ENCODE data around the gene ACTN2. TPM values are rescaled to one million over a fixed set of nuclear protein-coding genes. Genes with fewer than 3 reads are reported as not detected.
"Not testable (repeated sequence)": the region's sequence is repeated elsewhere in the genome, so short reads cannot be mapped to it uniquely, and the experiment has no call there.

Gene ACTN2
- total RNA-seq = 0.13 TPM in 1 of 2 replicates, not detected in the other

DNA sequence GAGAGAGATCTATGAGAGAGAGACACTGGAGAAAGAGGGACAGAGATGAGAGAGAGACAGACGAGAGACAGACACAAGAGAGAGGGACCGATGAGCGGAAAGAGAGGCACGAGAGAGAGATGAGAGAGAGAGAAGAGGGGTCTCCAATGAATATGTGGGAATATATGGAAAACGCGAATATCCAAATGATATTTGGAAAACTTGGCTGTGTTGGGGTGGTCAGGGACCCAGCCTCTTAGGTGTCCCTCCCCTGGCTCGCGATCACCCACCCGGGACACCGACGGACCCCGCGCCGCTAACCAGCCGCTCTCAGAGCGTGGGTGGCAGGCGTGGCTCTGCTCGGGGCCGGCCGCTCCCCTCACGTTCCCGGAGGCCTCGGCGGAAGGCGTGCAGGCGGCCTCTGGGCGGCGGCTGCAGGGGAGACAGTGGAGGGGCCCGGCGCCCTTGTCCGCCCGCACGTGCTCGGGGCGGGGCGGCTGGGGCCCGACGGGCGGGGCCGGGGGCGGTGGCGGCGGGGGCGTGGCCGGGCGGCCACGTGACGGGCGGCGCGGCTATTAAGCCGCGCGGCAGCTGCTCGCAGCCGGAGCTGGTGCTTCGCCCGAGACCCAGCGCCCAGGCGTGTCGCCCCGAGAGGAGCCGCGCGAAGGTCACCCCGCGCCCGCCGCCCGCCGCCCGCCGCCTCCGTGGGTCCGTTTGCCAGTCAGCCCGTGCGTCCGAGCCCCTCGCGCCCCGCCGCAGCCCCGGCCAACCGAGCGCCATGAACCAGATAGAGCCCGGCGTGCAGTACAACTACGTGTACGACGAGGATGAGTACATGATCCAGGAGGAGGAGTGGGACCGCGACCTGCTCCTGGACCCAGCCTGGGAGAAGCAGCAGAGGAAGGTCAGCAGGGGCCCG, at the start of gene ACTN2:
Gene ACTN2, plus strand, starts transcription at position 583 of the 898 bp plus-strand sequence. Its CDS starts 175 bp downstream, at position 758.
- DNase-seq (ENCODE audit: low read depth in 2 of 2) = peak in 1 of 2 donors; percentile 35

DNA sequence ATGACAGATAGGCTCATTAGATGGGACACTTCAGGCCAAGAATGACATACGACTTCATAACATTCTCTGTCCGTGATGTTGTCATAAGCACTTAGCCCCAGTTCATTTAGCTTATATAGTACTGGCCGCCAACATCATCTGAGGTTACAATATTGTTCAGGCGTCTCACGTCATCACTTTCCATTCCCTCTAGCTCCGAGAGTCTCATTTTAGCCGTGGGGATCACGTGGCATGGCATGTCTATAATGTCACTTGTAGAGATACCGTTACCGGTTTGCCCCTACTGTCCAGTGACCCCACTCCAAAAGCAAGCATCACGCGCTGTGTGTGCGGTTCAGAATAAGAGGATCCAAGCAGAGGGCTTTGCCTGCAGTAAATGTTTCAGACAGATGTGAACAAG, 47.4 kb upstream of the ACTN2 start:
- no peak for DNase-seq (ENCODE audit: low read depth in 2 of 2)

DNA sequence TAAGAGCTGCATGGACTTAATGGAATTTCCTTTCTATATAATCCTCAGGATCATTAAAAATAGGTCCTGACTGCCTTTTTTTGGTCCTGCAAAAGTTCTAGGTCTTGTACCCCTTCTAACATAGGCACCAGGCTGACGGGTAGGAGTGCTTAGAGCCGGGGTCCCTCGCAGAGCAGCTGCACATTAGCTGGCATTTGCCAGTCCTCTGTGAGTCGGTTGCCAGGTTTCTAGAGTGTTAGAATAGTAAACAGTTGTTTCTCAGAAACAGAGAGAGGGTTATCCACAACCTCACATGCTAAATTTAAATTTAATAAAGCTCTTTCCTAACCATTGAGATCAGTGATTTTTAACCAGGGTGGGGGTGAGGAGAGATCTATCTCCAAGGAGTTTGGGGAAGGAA, 46.6 kb upstream of the ACTN2 start:
- DNase-seq (ENCODE audit: low read depth in 2 of 2) = no peak

DNA sequence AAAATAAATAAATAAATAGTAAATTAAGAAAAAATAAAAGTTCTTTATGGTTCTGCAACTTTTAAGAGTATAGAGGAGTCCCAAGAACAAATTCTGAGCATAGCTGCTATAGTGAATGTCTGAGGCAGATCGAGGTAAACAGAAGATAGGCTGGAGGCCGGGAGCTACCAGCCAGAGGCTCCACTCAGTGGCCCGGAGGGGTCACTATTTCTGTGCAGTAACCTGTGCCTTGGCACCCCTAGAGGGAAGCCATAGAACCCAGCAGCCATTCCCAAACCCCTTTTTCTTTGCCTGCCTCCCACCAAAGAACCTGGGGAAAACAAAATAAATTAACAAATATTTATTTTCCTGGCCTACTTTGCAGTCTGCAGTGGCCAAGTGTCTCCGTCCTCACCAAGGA, 43.5 kb upstream of the ACTN2 start:
- DNase-seq (ENCODE audit: low read depth in 2 of 2) = no peak

DNA sequence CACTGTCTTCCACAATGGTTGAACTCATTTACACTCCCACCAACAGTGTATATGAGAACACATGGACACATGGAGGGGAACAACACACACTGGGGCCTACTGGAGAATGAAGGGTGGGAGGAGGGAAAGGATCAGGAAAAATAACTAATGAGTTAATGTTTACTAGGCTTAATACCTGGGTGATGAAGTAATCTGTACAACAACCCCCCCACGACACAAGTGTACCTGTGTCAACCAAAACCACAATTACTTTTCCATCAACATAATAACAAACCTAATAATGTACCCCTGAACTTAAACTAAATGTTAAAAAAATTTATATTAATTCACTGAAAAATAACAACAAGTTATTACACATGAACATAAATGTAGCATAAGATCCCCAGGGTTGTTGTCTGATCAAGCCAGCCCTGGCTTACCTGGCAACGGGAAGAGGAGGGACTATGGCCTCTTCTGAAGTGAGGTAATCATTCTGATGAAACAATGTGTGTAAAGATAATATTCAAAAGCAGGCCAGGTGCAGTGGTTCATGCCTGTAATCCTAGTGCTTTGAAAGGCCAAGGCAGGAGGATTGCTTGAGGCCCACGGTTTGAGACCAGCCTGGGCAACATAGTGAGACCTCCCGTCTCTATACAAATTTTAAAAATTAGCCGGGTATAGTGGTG, 41.2 kb upstream of the ACTN2 start:
- no peak for DNase-seq (ENCODE audit: low read depth in 2 of 2)

DNA sequence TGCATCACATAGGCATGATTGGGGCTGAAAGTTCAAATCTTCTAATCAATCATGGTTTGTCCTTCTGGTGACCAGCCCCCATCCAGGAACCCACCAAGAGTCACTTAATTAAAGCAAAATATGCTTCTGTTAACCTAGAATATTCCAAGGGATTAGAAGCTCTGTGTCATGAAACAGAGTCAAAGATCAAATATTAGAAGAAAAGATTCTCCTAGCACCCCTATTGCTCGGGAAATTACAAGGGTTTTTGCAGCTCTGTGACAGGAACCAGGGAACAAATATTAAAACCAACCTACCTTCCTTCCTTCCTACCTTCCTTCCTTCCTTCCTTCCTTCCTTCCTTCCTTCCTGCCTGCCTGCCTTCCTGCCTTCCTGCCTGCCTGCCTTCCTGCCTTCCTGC, 31.8 kb upstream of the ACTN2 start:
- DNase-seq (ENCODE audit: low read depth in 2 of 2) = no peak

DNA sequence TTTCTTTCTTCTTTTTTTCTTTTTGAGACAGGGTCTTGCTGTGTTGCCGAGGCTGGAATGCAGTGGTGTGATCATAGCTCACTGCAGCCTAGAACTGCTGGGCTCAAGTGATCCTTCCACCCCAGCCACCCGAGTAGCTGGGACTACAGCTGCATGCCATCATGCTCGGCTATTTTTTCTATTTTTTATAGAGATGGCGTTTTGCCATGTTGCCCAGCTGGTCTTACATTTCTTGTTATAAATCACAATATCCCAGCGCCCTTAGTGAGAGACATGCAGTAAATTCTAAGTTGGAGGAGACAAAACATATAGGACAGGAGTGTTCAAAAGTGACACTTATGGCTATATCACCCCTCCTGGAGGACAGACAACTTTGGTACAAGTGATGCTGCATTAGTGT, 31.3 kb upstream of the ACTN2 start:
- no peak for DNase-seq (ENCODE audit: low read depth in 2 of 2)

DNA sequence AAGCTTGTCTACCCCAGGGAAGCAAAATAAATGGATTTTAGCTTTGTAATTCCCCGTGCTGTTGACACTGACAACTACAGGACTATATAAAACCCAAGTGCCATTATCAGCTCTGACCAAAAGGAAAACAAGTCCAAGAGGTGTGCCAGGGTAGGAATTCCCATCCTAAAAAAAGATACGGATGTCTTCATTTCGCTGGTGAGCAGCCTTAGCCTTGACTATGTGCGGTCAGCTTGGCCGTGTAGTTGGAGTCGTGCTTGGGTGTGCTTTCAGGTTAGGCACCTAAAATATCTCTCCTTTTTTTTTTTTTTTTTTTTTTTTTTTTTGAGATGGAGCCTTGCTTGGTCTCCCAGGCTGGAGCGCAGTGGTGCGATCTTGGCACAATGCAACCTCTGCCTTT, 28.9 kb upstream of the ACTN2 start:
- DNase-seq (ENCODE audit: low read depth in 2 of 2) = no peak

DNA sequence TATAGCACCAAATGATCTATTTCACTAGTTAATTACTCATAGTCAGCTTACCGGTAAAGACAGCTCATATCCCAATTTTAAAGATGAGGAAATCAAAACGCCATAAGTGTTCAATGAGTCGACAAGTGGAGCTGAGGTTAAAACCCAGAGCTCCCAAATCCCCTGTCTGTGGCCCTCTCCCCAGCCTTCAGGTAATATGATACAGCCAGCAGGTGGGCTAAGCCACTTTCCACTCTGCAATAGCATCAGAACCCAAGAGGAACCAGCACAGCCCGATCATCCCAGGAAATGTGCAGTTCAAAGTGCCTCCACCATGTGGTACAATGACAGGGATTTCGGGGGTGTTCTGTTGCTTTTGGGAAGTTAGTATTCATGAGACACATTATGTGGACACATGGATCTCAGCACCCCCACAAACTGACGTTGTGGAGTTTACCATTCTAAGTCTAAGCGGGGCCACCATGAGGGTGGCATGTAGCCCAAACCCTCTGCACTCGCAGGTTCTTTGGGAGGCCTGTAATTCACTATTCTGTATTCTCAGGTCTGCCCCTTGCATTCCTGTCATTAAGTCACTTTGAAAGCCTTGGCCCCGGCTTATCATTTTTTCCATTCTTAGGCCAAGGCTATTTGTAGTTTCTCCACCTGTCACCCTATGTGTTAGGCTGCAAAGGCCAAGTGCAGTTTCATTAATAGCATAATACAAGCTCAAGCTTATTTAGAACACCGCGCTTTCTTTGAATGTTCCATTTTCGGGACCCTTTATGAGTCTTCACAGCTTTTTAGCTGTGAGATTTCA, 26.3 kb upstream of the ACTN2 start:
- DNase-seq (ENCODE audit: low read depth in 2 of 2) = no peak

DNA sequence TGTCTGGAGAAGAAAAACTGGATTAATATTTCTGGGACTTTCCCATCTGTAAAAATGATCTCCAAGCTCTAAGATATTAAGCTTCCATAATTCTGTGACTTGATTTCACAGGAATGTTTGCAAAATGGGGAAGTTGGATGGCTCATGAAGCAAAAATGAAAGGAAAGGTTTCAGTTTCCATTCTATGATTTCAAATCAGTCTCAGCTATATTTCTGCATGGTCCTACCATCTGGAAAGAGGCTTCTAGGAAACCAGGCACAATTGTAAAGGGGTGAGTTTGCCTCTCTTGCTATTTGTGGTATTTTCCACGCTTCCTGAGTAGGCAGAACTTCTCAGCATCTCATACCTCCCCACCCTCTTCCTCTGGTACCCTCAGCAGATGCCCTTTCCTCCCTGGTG, 22.4 kb upstream of the ACTN2 start:
- no peak for DNase-seq (ENCODE audit: low read depth in 2 of 2)

DNA sequence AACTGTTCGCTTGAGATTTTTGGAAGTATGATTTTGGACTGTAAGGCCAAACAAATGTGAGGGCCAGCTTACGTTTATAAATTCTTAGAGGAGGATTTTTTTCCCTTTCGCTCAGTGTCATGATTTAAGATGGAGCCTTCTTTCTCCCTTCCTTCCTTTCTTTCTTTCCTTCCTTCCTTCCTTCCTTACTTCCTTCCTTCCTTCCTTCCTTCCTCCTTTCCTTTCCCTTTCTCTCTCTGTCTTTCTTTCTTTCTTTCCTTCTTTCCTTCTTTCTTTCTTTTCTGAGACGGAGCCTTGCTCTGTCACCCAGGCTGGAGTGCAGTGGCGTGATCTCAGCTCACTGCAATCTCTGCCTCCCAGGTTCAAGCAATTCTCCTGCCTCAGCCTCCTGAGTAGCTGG, 17.4 kb upstream of the ACTN2 start:
- not testable (repeated sequence) for DNase-seq (ENCODE audit: low read depth in 2 of 2)

DNA sequence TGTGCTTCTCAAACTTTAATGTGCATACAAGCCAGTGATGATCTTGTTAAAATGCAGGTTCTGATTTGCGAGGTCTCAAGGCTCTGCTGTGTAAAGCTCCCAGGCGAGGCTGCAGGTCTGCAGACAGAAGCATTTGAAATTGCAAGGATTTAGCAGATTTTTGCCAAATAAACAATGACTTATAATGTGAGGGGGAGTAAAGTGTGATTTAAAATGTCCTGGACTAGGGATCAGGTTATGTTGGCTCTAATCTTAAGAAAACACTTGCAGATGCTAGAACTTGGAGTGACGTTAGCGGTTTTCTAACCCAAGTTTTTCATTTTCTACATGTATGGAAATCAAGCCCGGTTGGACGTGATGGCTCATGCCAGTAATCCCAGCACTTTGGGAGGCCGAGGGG, 16.2 kb upstream of the ACTN2 start:
- no peak for DNase-seq (ENCODE audit: low read depth in 2 of 2)

DNA sequence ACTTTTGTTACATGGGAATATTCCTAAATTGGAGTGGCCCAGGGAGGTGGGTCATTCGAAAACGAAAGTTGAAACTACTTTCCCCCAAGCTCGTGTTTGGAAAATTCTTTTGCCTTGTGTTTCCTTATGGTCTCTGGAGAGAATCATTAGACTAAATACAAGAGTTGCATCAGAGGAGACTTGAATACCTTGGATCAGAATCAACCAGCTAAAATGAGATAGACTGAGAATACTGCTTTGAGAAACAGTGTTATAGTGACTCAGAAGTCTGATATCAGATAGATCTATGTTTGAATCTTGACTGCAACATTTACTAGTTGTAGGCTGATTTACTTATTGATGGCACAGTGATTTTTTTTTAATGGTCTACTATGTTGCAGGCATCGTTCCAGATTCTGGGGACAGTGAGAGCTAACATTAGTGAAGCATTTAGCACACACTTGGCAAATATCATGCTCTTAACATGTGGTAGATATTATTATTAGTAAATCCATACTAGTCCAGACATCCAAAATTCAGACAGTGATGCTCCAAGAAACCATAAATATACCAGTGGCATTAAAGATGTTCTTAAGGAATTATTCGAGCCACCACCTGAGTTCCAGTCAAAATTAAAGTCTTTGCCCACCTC, 12.9 kb upstream of the ACTN2 start:
- no peak for DNase-seq (ENCODE audit: low read depth in 2 of 2)

DNA sequence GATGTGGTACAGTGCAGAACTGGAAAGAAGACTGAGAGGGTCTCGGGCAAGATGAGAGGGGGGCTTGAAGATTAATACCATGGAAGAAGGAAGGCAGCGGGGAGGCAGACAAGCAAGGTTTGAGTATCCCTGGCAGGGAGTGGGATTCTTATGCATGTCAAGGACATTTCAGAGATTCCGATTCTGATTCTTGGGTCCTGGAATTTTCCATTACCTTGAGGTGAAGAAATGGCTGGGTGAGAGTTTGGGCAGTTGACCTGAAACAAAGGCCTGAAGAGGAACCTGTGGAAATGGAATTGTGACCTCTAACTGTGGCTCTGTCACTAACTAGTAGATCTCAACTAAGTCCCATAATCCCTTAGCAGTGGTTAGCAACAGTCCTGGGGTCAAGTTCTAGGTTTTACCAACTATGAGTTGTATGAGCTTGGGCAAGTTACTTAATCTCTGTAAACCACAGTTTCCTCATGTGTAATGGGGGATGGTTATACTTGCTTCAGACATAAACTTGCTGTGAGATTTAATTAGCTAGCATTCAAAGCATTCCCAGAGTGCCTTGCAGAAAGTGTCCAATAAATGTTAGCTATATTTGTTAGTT, 8.6 kb upstream of the ACTN2 start:
- no peak for DNase-seq (ENCODE audit: low read depth in 2 of 2)

DNA sequence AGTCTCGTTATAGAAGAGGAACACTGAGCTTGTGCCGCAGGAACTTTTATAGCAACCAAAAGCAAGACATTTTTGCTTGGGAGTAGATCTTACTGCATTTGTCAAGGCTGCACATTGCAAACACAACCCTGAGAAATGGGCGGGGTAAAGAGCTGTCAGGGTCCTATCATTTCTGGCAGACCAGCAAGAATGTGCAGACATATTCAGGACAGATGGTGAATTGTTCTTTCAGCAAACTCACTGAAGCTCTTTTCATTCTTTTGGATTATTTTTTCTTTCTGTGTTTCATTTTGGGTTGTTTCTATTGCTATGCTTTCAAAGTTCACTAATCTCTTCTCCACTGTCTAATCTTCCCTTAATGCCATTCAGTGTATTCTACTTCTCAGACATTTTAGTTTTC, 5.1 kb upstream of the ACTN2 start:
- DNase-seq (ENCODE audit: low read depth in 2 of 2) = no peak

DNA sequence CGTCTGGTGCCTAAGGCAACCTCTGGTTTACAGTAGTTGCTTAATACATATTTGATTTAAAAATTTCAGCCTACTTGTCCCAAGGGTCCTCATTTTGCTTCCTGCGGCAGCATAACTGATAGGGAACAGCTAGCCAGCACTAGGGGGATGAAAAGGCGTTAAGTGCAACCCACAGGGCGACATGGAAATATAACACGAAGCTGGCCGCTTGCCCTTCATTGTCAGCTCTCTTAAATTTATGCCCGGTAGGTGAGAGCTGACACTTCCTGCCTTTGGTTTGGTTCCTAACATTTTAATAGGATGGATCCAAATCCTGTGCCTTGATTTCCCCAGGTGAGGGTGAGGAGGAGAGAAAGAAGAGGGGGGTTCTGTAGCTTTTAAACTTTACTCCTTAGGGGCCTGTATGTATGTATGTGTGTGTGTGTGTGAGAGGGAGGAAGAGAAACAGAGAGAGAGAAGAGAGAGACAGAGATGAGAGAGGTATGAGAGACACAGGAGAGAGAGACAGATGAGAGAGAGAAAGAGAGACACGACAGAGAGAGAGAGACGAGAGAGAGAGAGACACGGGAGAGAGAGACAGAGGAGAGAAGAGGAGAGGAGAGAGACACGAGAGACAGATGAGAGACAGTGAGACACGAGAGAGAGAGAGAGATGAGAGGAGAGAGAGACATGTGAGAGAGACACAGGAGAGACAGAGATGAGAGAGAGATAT, 938 bp upstream of the ACTN2 start:
- peak; percentile 2 to 9 for DNase-seq (ENCODE audit: low read depth in 2 of 2)

DNA sequence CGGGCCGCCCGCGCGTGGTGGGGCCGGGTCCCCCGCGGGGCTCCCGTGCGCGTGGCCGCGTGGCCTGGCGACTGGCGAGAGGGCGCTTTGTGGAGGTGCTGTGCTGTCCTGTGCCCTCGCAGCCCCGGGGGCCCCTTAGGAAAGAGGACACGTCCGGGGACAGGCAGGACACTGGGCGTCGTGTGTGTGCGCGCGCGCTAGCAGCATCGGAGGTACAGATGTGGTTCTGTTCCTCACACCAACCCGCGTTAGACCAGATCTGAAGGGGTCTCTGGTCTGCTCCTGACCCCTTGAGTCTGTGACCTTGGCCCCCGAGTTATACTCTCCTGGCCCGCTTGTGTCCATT, 489 bp downstream of the ACTN2 start:
- no peak for DNase-seq (ENCODE audit: low read depth in 2 of 2)

DNA sequence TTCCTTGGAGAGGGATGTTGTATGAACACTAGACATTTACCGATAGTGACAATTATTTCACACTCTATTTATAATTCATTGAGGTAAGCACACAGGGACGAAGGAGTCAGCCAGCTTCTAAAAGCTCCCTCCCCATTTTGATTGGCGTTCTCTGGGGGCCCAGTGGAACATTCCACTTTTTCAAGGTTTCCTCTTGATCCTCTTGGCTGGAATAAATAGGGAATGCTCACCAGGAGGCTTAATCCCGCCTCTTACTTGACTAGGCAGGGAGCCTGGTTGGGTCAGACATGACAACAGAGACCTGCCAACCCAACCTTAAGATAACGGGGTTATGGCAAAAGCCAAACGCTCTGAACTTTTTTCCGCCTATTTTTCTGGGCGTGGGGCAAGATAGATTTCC, 974 bp downstream of the ACTN2 start:
- DNase-seq (ENCODE audit: low read depth in 2 of 2) = no peak

DNA sequence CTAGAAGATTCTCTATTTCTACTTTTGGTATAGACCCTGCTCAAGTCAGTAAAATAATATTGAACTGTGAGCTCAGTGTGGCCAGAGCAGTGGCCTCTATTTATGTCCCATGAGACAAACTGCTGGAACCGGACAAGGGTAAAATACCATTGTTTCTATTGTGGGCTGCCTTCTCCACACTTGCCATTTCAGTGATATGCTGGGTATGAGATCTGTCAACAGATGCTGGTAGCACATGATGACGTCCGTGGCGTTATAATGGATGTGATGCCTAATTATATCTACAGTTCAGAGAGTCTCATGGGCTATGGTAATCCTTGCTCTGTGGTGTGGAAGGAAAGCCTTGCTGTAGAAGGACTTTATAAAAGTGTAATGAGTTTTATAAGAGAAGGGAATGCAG, 2.4 kb downstream of the ACTN2 start:
- DNase-seq (ENCODE audit: low read depth in 2 of 2) = no peak

DNA sequence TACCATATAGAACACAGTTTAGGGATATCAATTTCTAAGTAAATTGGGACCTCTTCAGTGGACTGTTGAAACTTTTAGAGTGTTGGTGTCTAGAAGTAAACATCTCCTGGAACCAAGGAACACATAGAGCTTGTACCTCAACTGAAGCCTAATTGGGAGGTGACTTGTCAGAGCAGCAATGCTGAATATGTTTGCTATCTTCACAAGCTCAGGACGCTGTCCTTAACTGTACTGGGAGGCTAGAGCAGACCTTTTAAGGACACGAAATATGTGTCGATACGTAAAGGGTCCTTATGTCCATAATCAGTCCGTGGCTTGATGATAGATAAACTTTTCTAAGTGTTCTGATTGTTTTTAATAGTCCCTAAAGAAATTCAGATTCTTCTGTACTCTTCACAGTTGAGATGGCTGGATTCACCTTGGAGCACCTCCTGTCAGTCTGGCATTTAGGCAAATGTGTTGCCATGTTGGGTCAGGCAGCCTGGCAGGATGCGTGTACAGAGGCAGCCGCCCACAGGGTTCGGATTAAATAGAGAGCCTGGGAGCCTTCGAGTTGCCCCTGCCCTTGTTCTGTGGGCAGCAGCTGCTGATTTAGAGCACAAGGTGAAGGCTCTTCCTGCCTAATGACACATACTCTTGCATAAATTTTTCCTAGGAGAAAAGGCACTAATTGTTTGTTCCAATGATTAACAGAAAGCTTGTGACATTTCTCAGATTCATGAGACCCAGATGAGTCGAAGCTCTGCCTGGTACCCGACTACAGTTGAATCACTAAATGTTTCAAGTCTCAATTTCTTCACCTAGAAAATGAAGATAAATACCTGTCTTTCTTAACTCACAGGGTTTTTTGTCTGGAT, 3.6 kb downstream of the ACTN2 start:
- DNase-seq (ENCODE audit: low read depth in 2 of 2) = no peak

Measured in dermis microvascular lymphatic vessel endothelial cell (primary cell).